HEK293 (cell line): ENCODE data around the gene ICAM2.

Experiments
- CTCF ChIA-PET: fragments of 350-600 bp; formaldehyde crosslinking; extraction: SDS; loops from one replicate; lab custom pipeline; 2021; ENCODE audit warnings: antibody characterized with exemption; lab: Yijun Ruan, JAX
- POLR2A ChIA-PET: fragments of 300-600 bp; formaldehyde crosslinking; extraction: SDS; loops from one replicate; lab custom pipeline; 2020; ENCODE audit warnings: antibody characterized with exemption, inconsistent platforms; lab: Yijun Ruan, JAX
- H3K27ac ChIP-seq: fragments of 200-500 bp; sonication (Bioruptor generic); 2 replicates; pipeline ENCODE4 v1.5.1; 2014; ENCODE audit warnings: low read depth, low read length, control low read depth, inconsistent platforms; ENCODE audit errors: extremely low read depth
- H3K36me3 ChIP-seq, 2 experiments: fragments of 200-500 bp in 1 of 2; sonication (Bioruptor generic) in 1 of 2; 1 replicate in 1 of 2; 2 replicates in 1 of 2; pipeline ENCODE4 v1.5.1; 2014 to 2017; ENCODE audit warnings: inconsistent platforms in 2 of 2, low read length in 2 of 2; ENCODE audit not compliant: control insufficient read depth in 2 of 2, insufficient read depth in 1 of 2
- H3K4me1 ChIP-seq: fragments of 200-500 bp; sonication (Bioruptor generic); 2 replicates; pipeline ENCODE4 v1.5.1; 2014; ENCODE audit warnings: mild to moderate bottlenecking, low read length, inconsistent platforms; ENCODE audit not compliant: control insufficient read depth, insufficient read depth
- H3K4me3 ChIP-seq: 2 replicates; pipeline ENCODE4 v1.5.1; 2011; ENCODE audit warnings: low read depth, mild to moderate bottlenecking, control low read depth, low read length, moderate library complexity
- H3K9me3 ChIP-seq: fragments of 200-500 bp; sonication (Bioruptor generic); 2 replicates; pipeline ENCODE4 v1.5.1; 2014; ENCODE audit warnings: low read depth, low read length, inconsistent platforms; ENCODE audit not compliant: control insufficient read depth, insufficient read depth
- ELK4 ChIP-seq: IDR thresholded peaks from 2 replicates; pipeline ENCODE4 v1.6.1; 2011; ENCODE audit warnings: mild to moderate bottlenecking, low read depth, low read length, borderline replicate concordance
- KLF7 ChIP-seq: fragments of 450-650 bp; formaldehyde crosslinking; IDR thresholded peaks from 2 replicates; pipeline ENCODE4 v1.5.1; 2016; ENCODE audit warnings: missing biosample characterization, missing genetic modification characterization, borderline replicate concordance
- KLF9 ChIP-seq: fragments of 450-650 bp; formaldehyde crosslinking; IDR thresholded peaks from 2 replicates; pipeline ENCODE4 v1.5.1; 2016; ENCODE audit warnings: missing biosample characterization, missing genetic modification characterization, low read depth
- PRDM10 ChIP-seq: fragments of 450-650 bp; formaldehyde crosslinking; IDR thresholded peaks from 2 replicates; pipeline ENCODE4 v1.5.1; 2016; ENCODE audit warnings: missing biosample characterization, missing genetic modification characterization
- PRDM4 ChIP-seq: fragments of 450-650 bp; formaldehyde crosslinking; IDR thresholded peaks from 2 replicates; pipeline ENCODE4 v1.5.1; 2017; ENCODE audit warnings: missing biosample characterization, missing genetic modification characterization
- ZBTB48 ChIP-seq: fragments of 450-650 bp; formaldehyde crosslinking; IDR thresholded peaks from 2 replicates; pipeline ENCODE4 v1.5.1; 2016; ENCODE audit warnings: missing biosample characterization, missing genetic modification characterization
- ZNF10 ChIP-seq: fragments of 450-650 bp; formaldehyde crosslinking; IDR thresholded peaks from 2 replicates; pipeline ENCODE4 v1.5.1; 2017; ENCODE audit warnings: missing biosample characterization, missing genetic modification characterization
- ZNF138 ChIP-seq: fragments of 450-650 bp; formaldehyde crosslinking; IDR thresholded peaks from 2 replicates; pipeline ENCODE4 v1.5.1; 2016; ENCODE audit warnings: missing biosample characterization, missing genetic modification characterization, borderline replicate concordance
- ZNF274 ChIP-seq, 2 experiments: fragments of 200-500 bp in 1 of 2; fragments of 450-650 bp in 1 of 2; sonication (Bioruptor generic) in 1 of 2; formaldehyde crosslinking in 1 of 2; IDR thresholded peaks; 2 replicates each; pipeline versions ENCODE4 v1.5.1 to v1.6.1; 2014 to 2016; ENCODE audit warnings: borderline replicate concordance in 1 of 2, inconsistent platforms in 1 of 2, low read length in 1 of 2, missing biosample characterization in 1 of 2, missing genetic modification characterization in 1 of 2
- ZNF302 ChIP-seq: fragments of 450-650 bp; formaldehyde crosslinking; IDR thresholded peaks from 2 replicates; pipeline ENCODE4 v1.5.1; 2016; ENCODE audit warnings: missing biosample characterization, missing genetic modification characterization, low read depth
- ZNF341 ChIP-seq: fragments of 450-650 bp; formaldehyde crosslinking; IDR thresholded peaks from 2 replicates; pipeline ENCODE4; 2016; ENCODE audit warnings: low read depth, missing biosample characterization, missing genetic modification characterization
- ZNF529 ChIP-seq: fragments of 450-650 bp; formaldehyde crosslinking; IDR thresholded peaks from 2 replicates; pipeline ENCODE4 v1.5.1; 2017; ENCODE audit warnings: missing genetic modification characterization, missing biosample characterization; ENCODE audit not compliant: insufficient replicate concordance
- ZNF530 ChIP-seq: fragments of 450-650 bp; formaldehyde crosslinking; IDR thresholded peaks from 2 replicates; pipeline ENCODE4 v1.5.1; 2016; ENCODE audit warnings: low read depth, missing biosample characterization, missing genetic modification characterization
- ZNF548 ChIP-seq: fragments of 450-650 bp; formaldehyde crosslinking; IDR thresholded peaks from 2 replicates; pipeline ENCODE4 v1.5.1; 2016; ENCODE audit warnings: missing biosample characterization, missing genetic modification characterization
- ZNF747 ChIP-seq: fragments of 450-650 bp; formaldehyde crosslinking; IDR thresholded peaks from 2 replicates; pipeline ENCODE4 v1.5.1; 2016; ENCODE audit warnings: missing biosample characterization, missing genetic modification characterization
- ZNF830 ChIP-seq: fragments of 450-650 bp; IDR thresholded peaks from 2 replicates; pipeline ENCODE4 v1.5.0; 2018; ENCODE audit warnings: missing biosample characterization, missing genetic modification characterization, low read depth, mild to moderate bottlenecking, moderate library complexity
- TF ChIP-seq, protein P1 (sequence below): fragments of 450-650 bp; formaldehyde crosslinking; IDR thresholded peaks from 2 replicates; pipeline ENCODE4 v1.5.1; 2016; ENCODE audit warnings: missing biosample characterization, missing genetic modification characterization
- TF ChIP-seq, protein P2 (sequence below): fragments of 450-650 bp; formaldehyde crosslinking; IDR thresholded peaks from 2 replicates; pipeline ENCODE4 v1.5.1; 2016; ENCODE audit warnings: missing biosample characterization, missing genetic modification characterization
- TF ChIP-seq, protein P3 (sequence below): fragments of 450-650 bp; formaldehyde crosslinking; IDR thresholded peaks from 2 replicates; pipeline ENCODE4 v1.5.1; 2016; ENCODE audit warnings: missing biosample characterization, missing genetic modification characterization

The ICAM2 gene

GRCh38 chr17:64037180-64037579 lies 16.7 kb upstream of the ICAM2 start:
- ChIA-PET POLR2A (interaction anchor here (0.5 kb wide), 1 partner anchor 91 kb away, joined by 3 read pairs; no protein-coding TSS in a partner anchor), CTCF (interaction anchor here (0.6 to 1.7 kb wide), 6 partner anchors 9 to 268 kb away, joined by 3 to 4 read pairs (median 3); partner anchors contain the start of gene GH1)
- Histone ChIP-seq H3K4me3 (no peak overlapping the region), H3K4me1 (no peaks in the 10 kb centered on the region), H3K27ac (no peak overlapping the region), H3K9me3 (no peaks in the 10 kb centered on the region), H3K36me3 (peaks cover 0 to 16% of the 10 kb centered on the region in 2 experiments; a peak in 1 of 3 replicates)
- no peak for TF ChIP-seq ZNF10 (tag by site-specific recombination)
- no peak for TF ChIP-seq ZNF529 (tag by site-specific recombination)
- no peak for TF ChIP-seq ZNF138 (tag by site-specific recombination)
- TF ChIP-seq, protein P1, sequence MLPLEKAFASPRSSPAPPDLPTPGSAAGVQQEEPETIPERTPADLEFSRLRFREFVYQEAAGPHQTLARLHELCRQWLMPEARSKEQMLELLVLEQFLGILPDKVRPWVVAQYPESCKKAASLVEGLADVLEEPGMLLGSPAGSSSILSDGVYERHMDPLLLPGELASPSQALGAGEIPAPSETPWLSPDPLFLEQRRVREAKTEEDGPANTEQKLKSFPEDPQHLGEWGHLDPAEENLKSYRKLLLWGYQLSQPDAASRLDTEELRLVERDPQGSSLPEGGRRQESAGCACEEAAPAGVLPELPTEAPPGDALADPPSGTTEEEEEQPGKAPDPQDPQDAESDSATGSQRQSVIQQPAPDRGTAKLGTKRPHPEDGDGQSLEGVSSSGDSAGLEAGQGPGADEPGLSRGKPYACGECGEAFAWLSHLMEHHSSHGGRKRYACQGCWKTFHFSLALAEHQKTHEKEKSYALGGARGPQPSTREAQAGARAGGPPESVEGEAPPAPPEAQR (tag by site-specific recombination) = no peak
- no peak for TF ChIP-seq ZNF747 (tag by site-specific recombination)
- TF ChIP-seq ZNF530 (tag by site-specific recombination) = no peak
- TF ChIP-seq PRDM10 (tag by site-specific recombination) = no peak
- TF ChIP-seq, protein P2, sequence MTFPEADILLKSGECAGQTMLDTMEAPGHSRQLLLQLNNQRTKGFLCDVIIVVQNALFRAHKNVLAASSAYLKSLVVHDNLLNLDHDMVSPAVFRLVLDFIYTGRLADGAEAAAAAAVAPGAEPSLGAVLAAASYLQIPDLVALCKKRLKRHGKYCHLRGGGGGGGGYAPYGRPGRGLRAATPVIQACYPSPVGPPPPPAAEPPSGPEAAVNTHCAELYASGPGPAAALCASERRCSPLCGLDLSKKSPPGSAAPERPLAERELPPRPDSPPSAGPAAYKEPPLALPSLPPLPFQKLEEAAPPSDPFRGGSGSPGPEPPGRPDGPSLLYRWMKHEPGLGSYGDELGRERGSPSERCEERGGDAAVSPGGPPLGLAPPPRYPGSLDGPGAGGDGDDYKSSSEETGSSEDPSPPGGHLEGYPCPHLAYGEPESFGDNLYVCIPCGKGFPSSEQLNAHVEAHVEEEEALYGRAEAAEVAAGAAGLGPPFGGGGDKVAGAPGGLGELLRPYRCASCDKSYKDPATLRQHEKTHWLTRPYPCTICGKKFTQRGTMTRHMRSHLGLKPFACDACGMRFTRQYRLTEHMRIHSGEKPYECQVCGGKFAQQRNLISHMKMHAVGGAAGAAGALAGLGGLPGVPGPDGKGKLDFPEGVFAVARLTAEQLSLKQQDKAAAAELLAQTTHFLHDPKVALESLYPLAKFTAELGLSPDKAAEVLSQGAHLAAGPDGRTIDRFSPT = no peak
- TF ChIP-seq ELK4 = no peak
- no peak for TF ChIP-seq ZBTB48 (tag by site-specific recombination)
- TF ChIP-seq ZNF830 = no peak
- no peak for TF ChIP-seq ZNF302

DNA sequence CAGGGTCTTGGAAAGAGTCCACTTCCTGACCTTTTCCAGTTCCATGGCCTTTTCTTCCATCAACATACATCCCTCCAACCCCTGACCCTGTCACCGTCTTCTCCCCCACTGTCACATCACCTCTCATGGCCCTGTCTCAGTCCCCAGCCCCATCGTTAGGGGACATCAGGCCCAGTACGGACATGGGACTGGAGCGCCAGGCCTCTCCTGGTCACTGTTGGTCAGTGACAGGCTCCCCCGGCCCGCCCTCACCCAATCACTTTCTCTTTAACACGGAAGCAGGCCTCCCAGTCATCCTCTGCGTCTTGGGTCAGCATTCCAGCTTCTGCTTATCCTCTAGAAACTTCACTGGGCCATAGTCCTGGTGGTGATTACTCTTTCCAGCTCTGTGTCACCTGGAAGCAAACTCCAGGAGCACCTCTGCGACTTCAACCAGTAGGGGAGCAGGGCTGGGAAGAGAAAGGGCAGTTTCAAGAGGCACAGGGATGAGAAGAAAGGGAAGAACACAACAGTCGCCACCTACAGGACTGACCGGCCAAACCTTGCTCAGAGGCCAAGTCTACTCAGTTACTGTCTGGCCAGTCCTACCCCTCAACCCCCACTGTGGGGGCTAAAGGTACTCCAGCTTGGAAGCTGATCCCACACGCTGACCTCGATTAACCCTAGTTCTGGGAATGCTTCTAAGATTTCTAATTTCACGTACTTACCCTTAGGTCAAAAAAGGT lies 15.9 kb upstream of the ICAM2 start:
- no peaks in the 10 kb centered on the region for H3K9me3 ChIP-seq
- TF ChIP-seq, protein P3, sequence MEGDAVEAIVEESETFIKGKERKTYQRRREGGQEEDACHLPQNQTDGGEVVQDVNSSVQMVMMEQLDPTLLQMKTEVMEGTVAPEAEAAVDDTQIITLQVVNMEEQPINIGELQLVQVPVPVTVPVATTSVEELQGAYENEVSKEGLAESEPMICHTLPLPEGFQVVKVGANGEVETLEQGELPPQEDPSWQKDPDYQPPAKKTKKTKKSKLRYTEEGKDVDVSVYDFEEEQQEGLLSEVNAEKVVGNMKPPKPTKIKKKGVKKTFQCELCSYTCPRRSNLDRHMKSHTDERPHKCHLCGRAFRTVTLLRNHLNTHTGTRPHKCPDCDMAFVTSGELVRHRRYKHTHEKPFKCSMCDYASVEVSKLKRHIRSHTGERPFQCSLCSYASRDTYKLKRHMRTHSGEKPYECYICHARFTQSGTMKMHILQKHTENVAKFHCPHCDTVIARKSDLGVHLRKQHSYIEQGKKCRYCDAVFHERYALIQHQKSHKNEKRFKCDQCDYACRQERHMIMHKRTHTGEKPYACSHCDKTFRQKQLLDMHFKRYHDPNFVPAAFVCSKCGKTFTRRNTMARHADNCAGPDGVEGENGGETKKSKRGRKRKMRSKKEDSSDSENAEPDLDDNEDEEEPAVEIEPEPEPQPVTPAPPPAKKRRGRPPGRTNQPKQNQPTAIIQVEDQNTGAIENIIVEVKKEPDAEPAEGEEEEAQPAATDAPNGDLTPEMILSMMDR (tag by site-specific recombination) = 0 out of 2 replicates have a peak, but pooled peaks have one; percentile 22
- TF ChIP-seq KLF9 (tag by site-specific recombination) (no peak), ZNF341 (tag by site-specific recombination) (no peak), KLF7 (no peak), ZNF548 (tag by site-specific recombination) (no peak), PRDM4 (tag by site-specific recombination) (peak; percentile 91), ZNF274 (IDR thresholded peaks at IDR 0.05; ENCODE audit: low read length) (no peak), ZNF274 (tag by site-specific recombination; IDR thresholded peaks at IDR 0.05; ENCODE audit: borderline replicate concordance) (no peak)
- no peak overlapping the region for H3K4me3 ChIP-seq
- ChIA-PET POLR2A (no interaction called here), CTCF (interaction anchor here (0.6 to 1.7 kb wide), 7 partner anchors 8 to 269 kb away, joined by 3 to 4 read pairs (median 3); partner anchors contain the start of gene GH1)
- no peak overlapping the region for H3K27ac ChIP-seq
- H3K36me3 ChIP-seq = peaks cover 0 to 10% of the 10 kb centered on the region in 2 experiments; a peak in 1 of 3 replicates
- H3K4me1 ChIP-seq = no peaks in the 10 kb centered on the region
